ENCODE measurements around the gene FNTB.

The FNTB gene

DNA sequence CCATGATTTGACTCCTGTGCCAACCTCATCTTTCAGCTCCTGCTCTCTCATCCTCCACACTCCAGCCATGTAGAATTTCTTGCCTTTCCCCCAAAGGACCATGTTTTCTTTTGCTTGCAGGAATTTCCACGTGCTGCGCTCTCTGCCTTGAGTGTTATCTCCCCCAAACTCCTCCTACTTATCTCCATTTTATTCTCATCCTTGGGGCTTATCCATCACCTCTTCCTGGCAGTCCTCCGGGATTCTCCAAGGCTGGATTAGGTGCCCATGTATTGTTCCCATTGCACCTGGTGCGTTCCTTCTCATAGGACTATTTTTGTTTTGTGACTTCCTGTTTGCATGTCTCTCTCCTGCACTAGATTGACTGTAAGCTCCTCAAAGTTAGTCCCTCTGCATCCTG is 122.7 kb downstream of the FNTB start:
- TF ChIP-seq, protein P1, sequence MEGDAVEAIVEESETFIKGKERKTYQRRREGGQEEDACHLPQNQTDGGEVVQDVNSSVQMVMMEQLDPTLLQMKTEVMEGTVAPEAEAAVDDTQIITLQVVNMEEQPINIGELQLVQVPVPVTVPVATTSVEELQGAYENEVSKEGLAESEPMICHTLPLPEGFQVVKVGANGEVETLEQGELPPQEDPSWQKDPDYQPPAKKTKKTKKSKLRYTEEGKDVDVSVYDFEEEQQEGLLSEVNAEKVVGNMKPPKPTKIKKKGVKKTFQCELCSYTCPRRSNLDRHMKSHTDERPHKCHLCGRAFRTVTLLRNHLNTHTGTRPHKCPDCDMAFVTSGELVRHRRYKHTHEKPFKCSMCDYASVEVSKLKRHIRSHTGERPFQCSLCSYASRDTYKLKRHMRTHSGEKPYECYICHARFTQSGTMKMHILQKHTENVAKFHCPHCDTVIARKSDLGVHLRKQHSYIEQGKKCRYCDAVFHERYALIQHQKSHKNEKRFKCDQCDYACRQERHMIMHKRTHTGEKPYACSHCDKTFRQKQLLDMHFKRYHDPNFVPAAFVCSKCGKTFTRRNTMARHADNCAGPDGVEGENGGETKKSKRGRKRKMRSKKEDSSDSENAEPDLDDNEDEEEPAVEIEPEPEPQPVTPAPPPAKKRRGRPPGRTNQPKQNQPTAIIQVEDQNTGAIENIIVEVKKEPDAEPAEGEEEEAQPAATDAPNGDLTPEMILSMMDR (IDR thresholded peaks at IDR 0.05) = no peak

DNA sequence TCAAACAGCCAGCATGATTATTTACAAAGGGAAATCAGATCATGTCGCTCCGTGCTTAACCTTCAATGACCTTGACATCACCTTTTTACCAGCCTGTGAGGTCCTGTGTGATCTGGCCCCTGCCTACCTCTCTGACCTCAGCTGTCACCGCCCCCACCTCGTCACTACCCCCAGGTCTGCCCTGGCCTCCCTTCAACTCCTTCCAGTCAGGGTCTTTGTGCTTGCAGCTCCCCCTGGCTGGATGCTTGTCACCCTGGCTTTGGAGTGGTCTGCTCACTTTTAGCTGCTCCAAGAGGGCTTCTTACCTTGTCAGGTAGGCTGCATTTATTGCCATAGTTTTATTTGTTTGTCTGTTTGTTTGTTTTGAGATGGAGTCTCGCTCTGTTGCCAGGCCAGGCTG is 123.8 kb downstream of the FNTB start:
- TF ChIP-seq, protein P1 (IDR thresholded peaks at IDR 0.05) = no peak

Measured in LNCAP (cell line).